Measurements from ENCODE around the gene SPHK1.
A peak's percentile ranks its signal among the peaks of the same experiment; 100 is the strongest.
"Not testable (repeated sequence)": the region's sequence is repeated elsewhere in the genome, so short reads cannot be mapped to it uniquely, and the experiment has no call there.

SPHK1 gene

DNA sequence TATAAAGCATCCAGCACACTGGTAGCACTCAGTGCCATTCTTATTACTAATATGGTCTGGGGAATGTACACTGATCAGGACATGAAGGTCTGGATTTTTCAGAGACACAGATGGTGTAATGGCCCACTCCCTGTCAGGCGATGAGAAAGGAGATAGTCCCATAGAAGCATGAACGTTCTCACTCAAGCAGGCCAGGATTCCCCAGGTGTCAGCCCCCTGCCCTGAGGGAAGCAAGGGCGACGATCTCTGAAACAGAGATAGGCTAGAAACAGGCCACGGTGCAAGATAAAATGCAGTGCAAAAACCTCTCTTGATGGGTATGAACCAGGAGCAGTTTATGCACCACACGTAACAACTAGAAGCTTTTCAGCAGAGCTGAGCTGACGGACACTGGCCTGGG lies 41.3 kb upstream of the SPHK1 start:
- peak overlapping the region; percentile 13 for H3K27ac ChIP-seq
- CTCF ChIA-PET, result no interaction called here
- TF ChIP-seq, protein P1, sequence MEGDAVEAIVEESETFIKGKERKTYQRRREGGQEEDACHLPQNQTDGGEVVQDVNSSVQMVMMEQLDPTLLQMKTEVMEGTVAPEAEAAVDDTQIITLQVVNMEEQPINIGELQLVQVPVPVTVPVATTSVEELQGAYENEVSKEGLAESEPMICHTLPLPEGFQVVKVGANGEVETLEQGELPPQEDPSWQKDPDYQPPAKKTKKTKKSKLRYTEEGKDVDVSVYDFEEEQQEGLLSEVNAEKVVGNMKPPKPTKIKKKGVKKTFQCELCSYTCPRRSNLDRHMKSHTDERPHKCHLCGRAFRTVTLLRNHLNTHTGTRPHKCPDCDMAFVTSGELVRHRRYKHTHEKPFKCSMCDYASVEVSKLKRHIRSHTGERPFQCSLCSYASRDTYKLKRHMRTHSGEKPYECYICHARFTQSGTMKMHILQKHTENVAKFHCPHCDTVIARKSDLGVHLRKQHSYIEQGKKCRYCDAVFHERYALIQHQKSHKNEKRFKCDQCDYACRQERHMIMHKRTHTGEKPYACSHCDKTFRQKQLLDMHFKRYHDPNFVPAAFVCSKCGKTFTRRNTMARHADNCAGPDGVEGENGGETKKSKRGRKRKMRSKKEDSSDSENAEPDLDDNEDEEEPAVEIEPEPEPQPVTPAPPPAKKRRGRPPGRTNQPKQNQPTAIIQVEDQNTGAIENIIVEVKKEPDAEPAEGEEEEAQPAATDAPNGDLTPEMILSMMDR (conservative IDR thresholded peaks at IDR 0.05; ENCODE audit: low read depth), result no peak
- POLR2A ChIA-PET (ENCODE audit: low non-redundant PET), result no interaction called here
- no peak for DNase-seq (ENCODE audit: low spot score)

DNA sequence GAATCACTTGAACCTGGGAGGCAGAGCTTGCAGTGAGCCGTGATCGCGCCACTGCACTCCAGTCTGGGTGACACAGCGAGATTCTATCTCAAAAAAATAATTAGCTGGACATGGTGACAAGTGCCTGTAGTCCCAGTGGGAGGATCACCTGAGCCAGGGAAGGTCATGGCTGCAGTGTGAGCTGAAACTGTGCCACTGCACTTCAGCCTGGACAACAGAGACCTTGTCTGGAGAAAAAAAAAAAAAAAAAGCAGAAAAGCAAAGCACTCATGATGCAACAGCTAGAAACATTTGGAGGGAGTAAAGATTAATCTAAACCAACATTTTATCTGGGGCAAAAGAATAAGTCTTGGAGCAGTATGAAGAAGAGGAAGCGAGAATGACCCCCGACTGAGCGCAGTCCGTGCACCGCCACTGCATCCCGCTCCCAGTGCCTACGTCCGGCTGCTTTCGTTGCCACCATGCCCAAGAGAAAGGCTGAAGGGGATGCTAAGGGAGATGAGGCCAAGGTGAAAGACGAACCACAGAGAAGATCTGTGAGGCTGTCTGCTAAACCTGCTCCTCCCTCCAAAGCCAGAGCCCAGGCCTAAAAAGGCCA lies 38.9 kb upstream of the SPHK1 start:
- peak overlapping the region; percentile 53 for H3K27ac ChIP-seq
- ChIA-PET POLR2A (ENCODE audit: low non-redundant PET) (no interaction called here), CTCF (interaction anchor here (0.6 to 0.9 kb wide), 3 partner anchors 19 to 193 kb away, joined by 3 to 4 read pairs (median 3); no protein-coding TSS in a partner anchor)
- DNase-seq (ENCODE audit: low spot score), result no peak
- TF ChIP-seq, protein P1 (conservative IDR thresholded peaks at IDR 0.05; ENCODE audit: low read depth), result no peak

DNA sequence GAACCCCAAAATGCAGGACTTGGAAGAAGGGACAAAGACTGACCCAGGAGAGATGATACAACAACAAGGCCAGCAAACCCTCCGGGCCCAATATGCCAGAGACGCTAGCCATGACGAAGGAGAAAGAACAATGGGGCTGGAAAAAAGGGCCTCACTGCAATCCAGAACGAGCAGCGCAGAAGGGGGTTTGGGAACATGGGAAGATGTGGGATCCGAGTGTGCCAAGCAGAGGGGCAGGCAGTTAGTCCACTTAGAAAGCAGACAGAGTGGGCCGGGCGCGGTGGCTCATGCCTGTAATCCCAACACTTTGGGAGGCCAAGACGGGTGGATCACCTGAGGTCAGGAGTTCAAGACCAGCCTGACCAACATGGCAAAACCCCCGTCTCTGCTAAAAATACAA lies 37.5 kb upstream of the SPHK1 start:
- POLR2A ChIA-PET (ENCODE audit: low non-redundant PET); CTCF ChIA-PET; DNase-seq (ENCODE audit: low spot score): not testable (repeated sequence)
- H3K27ac ChIP-seq, result 0 out of 2 replicates have a peak overlapping the region, but pooled peaks have one; percentile 13

DNA sequence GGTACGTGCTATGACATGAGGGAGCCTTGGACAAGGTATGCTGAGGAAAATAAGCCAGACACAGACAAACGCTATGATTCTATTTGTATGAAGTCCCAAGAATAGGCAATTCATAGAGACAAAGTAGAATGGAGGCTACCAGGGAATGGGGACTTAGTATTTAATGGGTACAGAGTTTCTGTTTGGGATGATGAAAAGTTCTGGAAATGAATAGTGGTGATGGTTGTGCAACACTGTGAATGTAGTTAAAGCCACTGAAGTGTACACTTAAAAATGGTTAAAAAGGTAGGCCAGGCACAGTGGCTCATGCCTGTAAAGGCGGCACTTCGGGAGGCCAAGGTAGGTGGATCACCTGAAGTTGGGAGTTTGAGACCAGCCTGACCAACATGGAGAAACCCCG lies 33.9 kb upstream of the SPHK1 start:
- peak overlapping the region; percentile 55 for H3K27ac ChIP-seq
- DNase-seq (ENCODE audit: low spot score), result no peak
- TF ChIP-seq, protein P1 (conservative IDR thresholded peaks at IDR 0.05; ENCODE audit: low read depth), result no peak
- POLR2A ChIA-PET (ENCODE audit: low non-redundant PET), result no interaction called here
- CTCF ChIA-PET, result no interaction called here

DNA sequence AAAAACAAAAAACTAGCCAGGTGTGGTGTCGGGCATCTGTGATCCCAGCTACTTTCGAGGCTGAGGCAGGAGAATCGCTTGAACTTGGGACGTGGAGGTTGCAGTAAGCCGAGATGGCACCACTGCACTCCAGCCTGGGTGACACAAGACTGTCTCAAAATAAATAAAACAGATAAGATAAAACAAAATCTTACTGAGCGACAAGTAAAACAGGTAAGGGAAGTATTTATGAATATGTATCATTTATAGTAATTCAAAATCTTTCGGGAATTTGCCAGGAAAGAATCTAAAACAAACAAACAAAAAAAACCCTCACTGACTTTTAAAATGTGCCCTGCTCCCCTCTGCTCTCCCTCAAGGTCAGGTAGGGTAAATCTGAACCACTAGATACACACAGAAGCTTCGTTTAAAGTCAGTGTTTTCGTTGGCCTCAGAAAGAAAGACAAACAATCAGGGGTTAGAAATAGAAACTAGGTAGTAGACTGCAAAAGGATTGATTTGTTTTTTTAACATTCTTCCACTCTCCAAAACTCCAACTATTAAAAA lies 32.8 kb upstream of the SPHK1 start:
- peak overlapping the region; percentile 55 for H3K27ac ChIP-seq
- no peak for DNase-seq (ENCODE audit: low spot score)
- TF ChIP-seq, protein P1 (conservative IDR thresholded peaks at IDR 0.05; ENCODE audit: low read depth), result no peak
- POLR2A ChIA-PET (ENCODE audit: low non-redundant PET), result no interaction called here
- CTCF ChIA-PET, result interaction anchor here (0.7 to 2.7 kb wide), 4 partner anchors 9 to 389 kb away, joined by 4 to 15 read pairs (median 4); no protein-coding TSS in a partner anchor

DNA sequence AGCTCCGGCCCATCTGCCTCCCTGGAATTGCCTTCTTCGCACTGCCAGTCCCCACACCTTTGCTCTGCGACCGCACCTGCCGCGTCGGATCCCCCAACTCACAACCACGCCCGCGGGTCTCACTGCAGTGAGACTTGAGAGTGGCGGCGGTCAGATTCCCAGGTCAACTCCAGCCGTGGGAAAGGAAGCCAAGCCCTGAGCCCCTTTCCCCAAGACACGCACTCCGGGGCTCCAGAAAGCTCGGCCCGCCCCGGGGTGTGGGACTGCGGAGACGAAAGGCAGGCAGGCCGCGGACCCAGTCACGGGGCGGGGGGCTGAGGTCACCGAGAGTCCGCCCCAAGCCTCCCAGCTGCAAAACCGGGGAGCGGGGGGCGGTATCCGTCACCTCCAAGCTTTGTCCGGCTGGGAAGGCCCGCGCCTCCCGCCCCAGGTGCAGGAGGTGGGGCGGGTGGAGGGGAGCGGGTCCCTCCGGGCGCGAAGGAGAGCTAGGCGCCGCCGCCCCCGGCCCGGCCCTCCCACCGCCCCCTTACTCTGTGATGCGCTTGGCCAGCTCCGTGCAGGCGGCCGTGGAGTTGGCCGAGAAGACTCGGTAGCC lies 31.3 kb upstream of the SPHK1 start:
- ChIA-PET CTCF (interaction anchor here (0.6 to 2.7 kb wide), 8 partner anchors 12 to 73 kb away, joined by 3 to 15 read pairs (median 4); no protein-coding TSS in a partner anchor), POLR2A (ENCODE audit: low non-redundant PET) (interaction anchor here (0.5 to 1.9 kb wide), 2 partner anchors 31 to 224 kb away, joined by 3 to 12 read pairs; partner anchors contain the start of gene SPHK1)
- TF ChIP-seq, protein P1 (conservative IDR thresholded peaks at IDR 0.05; ENCODE audit: low read depth), result no peak
- peak; percentile 62 for DNase-seq (ENCODE audit: low spot score)
- peak overlapping the region; percentile 92 for H3K27ac ChIP-seq

Data from RWPE1 (cell line).